Neural cell (in vitro differentiated cells): ENCODE measurements around the gene CHML. TPM values are rescaled to one million over a fixed set of nuclear protein-coding genes. Genes with fewer than 3 reads are reported as not detected.

ENCODE experiments used
- H2AFZ ChIP-seq: fragments of 200-600, 300-800 bp; sonication (generic), shearing (Covaris generic); 2 replicates; pipeline ENCODE4 v1.6.0; 2014; ENCODE audit warnings: low read depth, mild to moderate bottlenecking, antibody characterized with exemption, low read length, moderate library complexity
- H3F3A ChIP-seq: fragments of 200-600 bp; shearing (Covaris generic); 2 replicates; pipeline ENCODE4 v1.6.1; 2016; ENCODE audit warnings: mild to moderate bottlenecking, moderate library complexity, mixed read lengths, antibody characterized with exemption, low read length; ENCODE audit not compliant: insufficient read depth, poor library complexity, severe bottlenecking
- H3K27ac ChIP-seq: fragments of 200-600, 300-800 bp; sonication (generic), shearing (Covaris generic); 2 replicates; pipeline ENCODE4 v1.5.1; 2014; ENCODE audit warnings: mild to moderate bottlenecking, low read length, moderate library complexity
- H3K27me3 ChIP-seq: fragments of 300-800, 200-600 bp; sonication (generic), shearing (Covaris generic); 2 replicates; pipeline ENCODE4 v1.6.0; 2014; ENCODE audit warnings: mild to moderate bottlenecking, low read depth, low read length, moderate library complexity; ENCODE audit not compliant: insufficient read depth
- H3K36me3 ChIP-seq: fragments of 300-800, 200-600 bp; sonication (generic), shearing (Covaris generic); 2 replicates; pipeline ENCODE4 v1.5.1; 2014; ENCODE audit warnings: mild to moderate bottlenecking, antibody characterized with exemption, low read length, moderate library complexity; ENCODE audit not compliant: insufficient read depth
- H3K4me2 ChIP-seq: fragments of 300-800, 200-600 bp; sonication (generic), shearing (Covaris generic); 2 replicates; pipeline ENCODE4 v1.6.0; 2014; ENCODE audit warnings: mild to moderate bottlenecking, low read length
- H3K4me3 ChIP-seq: fragments of 300-800, 200-600 bp; sonication (generic), shearing (Covaris generic); 2 replicates; pipeline ENCODE4 v1.5.1; 2014; ENCODE audit warnings: mild to moderate bottlenecking, low read length, moderate library complexity
- H3K79me2 ChIP-seq: fragments of 200-600 bp; shearing (Covaris generic); replicated peaks from 2 replicates; pipeline ENCODE4 v1.6.0; 2014; ENCODE audit warnings: mild to moderate bottlenecking, low read length, moderate library complexity; ENCODE audit not compliant: insufficient read depth
- H3K9ac ChIP-seq: fragments of 300-800, 200-600 bp; sonication (generic), shearing (Covaris generic); 2 replicates; pipeline ENCODE4 v1.6.1; 2016; ENCODE audit warnings: mild to moderate bottlenecking, low read length, mixed read lengths
- H3K9me2 ChIP-seq: fragments of 200-600 bp; shearing (Covaris generic); 2 replicates; pipeline ENCODE4 v1.6.1; 2016; ENCODE audit warnings: mild to moderate bottlenecking, low read length, mixed read lengths; ENCODE audit not compliant: insufficient read depth
- H3K9me3 ChIP-seq: fragments of 200-600, 300-800 bp; sonication (generic), shearing (Covaris generic); 2 replicates; pipeline ENCODE4 v1.6.1; 2016; ENCODE audit warnings: mild to moderate bottlenecking, mixed run types, low read length, moderate library complexity, mixed read lengths
- H4K20me1 ChIP-seq: fragments of 200-600 bp; shearing (Covaris generic); 2 replicates; pipeline ENCODE4 v1.6.1; 2016; ENCODE audit warnings: mild to moderate bottlenecking, mixed run types; ENCODE audit not compliant: insufficient read depth
- CTCF ChIP-seq: fragments of 450-650 bp; IDR thresholded peaks from 2 replicates; pipeline ENCODE4 v1.5.1; 2014; ENCODE audit warnings: antibody characterized with exemption, mild to moderate bottlenecking, moderate library complexity; ENCODE audit not compliant: poor library complexity, severe bottlenecking
- EP300 ChIP-seq: fragments of 450-650 bp; conservative IDR thresholded peaks from 2 replicates; pipeline ENCODE4 v1.6.1; 2014; ENCODE audit warnings: antibody characterized with exemption, mild to moderate bottlenecking, moderate library complexity; ENCODE audit not compliant: poor library complexity, severe bottlenecking
- EZH2 ChIP-seq: fragments of 200-600, 300-800 bp; shearing (Covaris generic), sonication (generic); IDR thresholded peaks from 2 replicates; pipeline ENCODE4 v1.6.1; 2014; ENCODE audit warnings: antibody characterized with exemption, low read length, borderline replicate concordance, mild to moderate bottlenecking; ENCODE audit not compliant: insufficient read depth, poor library complexity, severe bottlenecking
- MXI1 ChIP-seq: fragments of 450-650 bp; conservative IDR thresholded peaks from 2 replicates; pipeline ENCODE4 v1.6.1; 2014; ENCODE audit warnings: antibody characterized with exemption, mild to moderate bottlenecking; ENCODE audit not compliant: poor library complexity, severe bottlenecking
- POLR2AphosphoS5 ChIP-seq: IDR thresholded peaks from 2 replicates; pipeline ENCODE4 v1.6.1; 2012
- RAD21 ChIP-seq: fragments of 450-650 bp; conservative IDR thresholded peaks from 2 replicates; pipeline ENCODE4 v1.6.1; 2014; ENCODE audit warnings: antibody characterized with exemption, mild to moderate bottlenecking, moderate library complexity
- REST ChIP-seq: IDR thresholded peaks from 2 replicates; pipeline ENCODE4 v1.6.1; 2012; ENCODE audit warnings: borderline replicate concordance
- SMC3 ChIP-seq: fragments of 450-650 bp; conservative IDR thresholded peaks from 2 replicates; pipeline ENCODE4 v1.6.1; 2014; ENCODE audit warnings: antibody characterized with exemption, mild to moderate bottlenecking, moderate library complexity; ENCODE audit not compliant: poor library complexity
- TAF1 ChIP-seq: IDR thresholded peaks from 2 replicates; pipeline ENCODE4 v1.6.1; 2012; ENCODE audit warnings: low read depth
- polyA plus RNA-seq: library from polyadenylated mRNA; depleted of rRNA; stranded (reverse); fragments of >200 nt; gene quantifications from 2 replicates; pipeline ENCODE4 v1.2.3, GENCODE V29; 2014

CHML gene
- polyA plus RNA-seq, 1 donor from 2014 or later, result 18.5 TPM

GRCh38 chr1:241648159-241648558 lies 8.0 kb upstream of the CHML start:
- Histone ChIP-seq H3K9me2 (no peaks in the 10 kb centered on the region), H3K36me3 (no peaks in the 10 kb centered on the region), H3K27me3 (no peaks in the 10 kb centered on the region), H3K4me2 (no peak overlapping the region), H3K9me3 (no peaks in the 10 kb centered on the region), H2AFZ (no peak overlapping the region), H3K9ac (no peak overlapping the region), H3K79me2 (no peaks in the 10 kb centered on the region), H3K4me3 (no peak overlapping the region), H3K27ac (no peak overlapping the region), H3F3A (no peaks in the 10 kb centered on the region), H4K20me1 (no peaks in the 10 kb centered on the region)
- TF ChIP-seq EP300 (no peak), SMC3 (no peak), TAF1 (no peak), REST (no peak), EZH2 (no peak), CTCF (no peak)

GRCh38 chr1:241647658-241648057 lies 7.5 kb upstream of the CHML start:
- no peaks in the 10 kb centered on the region for H4K20me1 ChIP-seq
- H3F3A ChIP-seq, result no peaks in the 10 kb centered on the region
- no peak for TF ChIP-seq EZH2
- TF ChIP-seq RAD21, result no peak
- TF ChIP-seq MXI1, result no peak
- TF ChIP-seq EP300, result no peak
- TF ChIP-seq REST, result no peak
- no peak for TF ChIP-seq POLR2AphosphoS5
- TF ChIP-seq CTCF, result no peak
- no peak for TF ChIP-seq SMC3
- TF ChIP-seq TAF1, result no peak
- H3K9me3 ChIP-seq, result no peaks in the 10 kb centered on the region
- H3K4me3 ChIP-seq, result no peak overlapping the region
- H3K4me2 ChIP-seq, result no peak overlapping the region
- H3K79me2 ChIP-seq, result no peaks in the 10 kb centered on the region
- no peak overlapping the region for H3K27ac ChIP-seq
- H2AFZ ChIP-seq, result no peak overlapping the region
- H3K9me2 ChIP-seq, result no peaks in the 10 kb centered on the region
- H3K9ac ChIP-seq, result no peak overlapping the region
- no peaks in the 10 kb centered on the region for H3K36me3 ChIP-seq
- no peaks in the 10 kb centered on the region for H3K27me3 ChIP-seq
